ENCODE data around the gene ERICH3.

ERICH3 gene

DNA sequence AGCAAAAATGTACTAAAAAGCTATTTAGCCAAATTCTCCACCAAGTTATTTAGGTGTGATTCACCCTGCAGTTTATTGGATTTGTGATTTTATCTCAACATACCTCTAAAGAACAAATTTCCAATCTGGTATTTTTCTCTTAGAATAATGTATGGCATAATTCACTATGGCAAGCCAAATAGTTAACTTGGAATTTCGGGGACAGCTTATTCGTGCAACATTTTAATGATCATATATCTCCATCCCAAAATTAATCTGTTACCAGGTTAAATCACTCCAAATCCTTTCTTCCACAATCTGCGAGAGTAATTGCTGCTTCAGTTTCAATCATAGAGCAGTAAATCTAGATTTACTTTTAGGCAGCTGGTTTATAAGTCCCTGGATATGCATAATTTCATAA is 53.4 kb downstream of the ERICH3 start:
- TF ChIP-seq MYC (IDR thresholded peaks at IDR 0.05; ENCODE audit: low read depth, low read length) (no peak), POLR2A (IDR thresholded peaks at IDR 0.05; ENCODE audit: extremely low read depth, insufficient read length) (no peak)
- TF ChIP-seq, protein P1, sequence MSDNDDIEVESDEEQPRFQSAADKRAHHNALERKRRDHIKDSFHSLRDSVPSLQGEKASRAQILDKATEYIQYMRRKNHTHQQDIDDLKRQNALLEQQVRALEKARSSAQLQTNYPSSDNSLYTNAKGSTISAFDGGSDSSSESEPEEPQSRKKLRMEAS (IDR thresholded peaks at IDR 0.05; ENCODE audit: low read depth, low read length) = no peak
- TF ChIP-seq, protein P2, sequence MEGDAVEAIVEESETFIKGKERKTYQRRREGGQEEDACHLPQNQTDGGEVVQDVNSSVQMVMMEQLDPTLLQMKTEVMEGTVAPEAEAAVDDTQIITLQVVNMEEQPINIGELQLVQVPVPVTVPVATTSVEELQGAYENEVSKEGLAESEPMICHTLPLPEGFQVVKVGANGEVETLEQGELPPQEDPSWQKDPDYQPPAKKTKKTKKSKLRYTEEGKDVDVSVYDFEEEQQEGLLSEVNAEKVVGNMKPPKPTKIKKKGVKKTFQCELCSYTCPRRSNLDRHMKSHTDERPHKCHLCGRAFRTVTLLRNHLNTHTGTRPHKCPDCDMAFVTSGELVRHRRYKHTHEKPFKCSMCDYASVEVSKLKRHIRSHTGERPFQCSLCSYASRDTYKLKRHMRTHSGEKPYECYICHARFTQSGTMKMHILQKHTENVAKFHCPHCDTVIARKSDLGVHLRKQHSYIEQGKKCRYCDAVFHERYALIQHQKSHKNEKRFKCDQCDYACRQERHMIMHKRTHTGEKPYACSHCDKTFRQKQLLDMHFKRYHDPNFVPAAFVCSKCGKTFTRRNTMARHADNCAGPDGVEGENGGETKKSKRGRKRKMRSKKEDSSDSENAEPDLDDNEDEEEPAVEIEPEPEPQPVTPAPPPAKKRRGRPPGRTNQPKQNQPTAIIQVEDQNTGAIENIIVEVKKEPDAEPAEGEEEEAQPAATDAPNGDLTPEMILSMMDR (IDR thresholded peaks at IDR 0.05; ENCODE audit: low read depth, low read length) = no peak
- no peak for DNase-seq (ENCODE audit: low read depth)
- H3K4me3 ChIP-seq (ENCODE audit: low read depth, low read length) = no peak overlapping the region

DNA sequence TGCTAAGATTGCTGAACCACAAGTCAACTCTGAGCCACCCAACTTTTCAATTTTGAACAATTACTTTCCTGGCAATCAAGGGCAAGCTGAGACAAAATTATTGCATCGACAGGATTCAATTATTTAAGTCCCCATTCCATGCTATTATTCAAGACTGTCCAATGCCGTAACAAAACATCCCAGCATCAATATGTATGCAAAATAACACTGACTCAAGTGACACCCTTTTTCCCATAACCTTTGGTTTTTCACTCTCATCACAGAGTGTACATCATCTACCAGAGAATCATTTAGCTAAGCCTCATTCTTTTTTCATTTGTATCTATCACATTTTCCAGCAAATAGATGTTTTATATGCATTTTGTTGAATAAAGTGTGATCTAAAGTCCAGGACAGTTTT is 54.6 kb downstream of the ERICH3 start:
- TF ChIP-seq, protein P1 (IDR thresholded peaks at IDR 0.05; ENCODE audit: low read depth, low read length) = no peak
- TF ChIP-seq, protein P2 (IDR thresholded peaks at IDR 0.05; ENCODE audit: low read depth, low read length) = no peak
- TF ChIP-seq POLR2A (IDR thresholded peaks at IDR 0.05; ENCODE audit: extremely low read depth, insufficient read length) (no peak), MYC (IDR thresholded peaks at IDR 0.05; ENCODE audit: low read depth, low read length) (no peak)
- no peak for DNase-seq (ENCODE audit: low read depth)
- no peak overlapping the region for H3K4me3 ChIP-seq (ENCODE audit: low read depth, low read length)

DNA sequence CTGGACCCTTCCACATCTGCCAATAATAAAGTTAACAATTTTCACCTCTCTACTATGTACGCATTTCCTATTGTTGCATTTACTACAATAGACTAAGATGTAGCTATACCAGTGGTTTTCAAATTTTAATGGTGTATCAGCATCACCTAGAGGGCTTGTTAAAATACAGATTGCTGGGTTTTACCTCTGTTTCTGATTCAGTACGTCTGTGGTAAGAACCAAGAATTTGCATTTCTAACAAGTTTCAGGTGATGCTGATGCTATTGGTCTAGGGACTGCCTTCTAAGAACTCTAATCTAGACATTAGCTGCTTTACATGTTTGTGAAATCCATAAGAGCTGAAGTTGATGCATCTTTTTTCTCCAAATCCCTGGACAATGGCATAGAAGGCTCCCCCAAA is 59.7 kb downstream of the ERICH3 start:
- TF ChIP-seq, protein P2 (IDR thresholded peaks at IDR 0.05; ENCODE audit: low read depth, low read length) = no peak
- TF ChIP-seq, protein P1 (IDR thresholded peaks at IDR 0.05; ENCODE audit: low read depth, low read length) = no peak
- DNase-seq (ENCODE audit: low read depth) = no peak

DNA sequence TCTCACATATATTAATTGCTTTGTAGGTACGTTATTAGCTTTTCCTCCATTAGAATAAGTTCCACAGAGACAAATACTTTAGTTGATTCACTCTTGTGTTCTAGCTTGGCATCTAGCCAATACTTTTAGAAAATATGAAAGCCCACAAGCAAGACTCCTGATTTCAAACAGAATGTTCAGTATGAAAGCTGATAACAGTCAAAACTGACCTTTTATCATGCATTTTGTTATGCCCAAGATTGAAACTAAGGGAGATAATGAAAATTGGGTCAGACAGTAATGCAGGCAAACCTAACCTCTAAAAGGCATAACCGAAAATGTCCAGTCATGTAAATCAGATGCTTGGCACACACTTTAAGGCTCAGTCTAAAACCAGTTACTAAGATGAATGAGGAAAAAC is 61.7 kb downstream of the ERICH3 start:
- DNase-seq (ENCODE audit: low read depth) = no peak
- no peak overlapping the region for H3K4me3 ChIP-seq (ENCODE audit: low read depth, low read length)
- TF ChIP-seq, protein P2 (IDR thresholded peaks at IDR 0.05; ENCODE audit: low read depth, low read length) = no peak
- TF ChIP-seq MYC (IDR thresholded peaks at IDR 0.05; ENCODE audit: low read depth, low read length) = no peak
- no peak for TF ChIP-seq POLR2A (IDR thresholded peaks at IDR 0.05; ENCODE audit: extremely low read depth, insufficient read length)
- TF ChIP-seq, protein P1 (IDR thresholded peaks at IDR 0.05; ENCODE audit: low read depth, low read length) = no peak

More for the DNA sequence above, 59.7 kb downstream of the ERICH3 start:
- no peak overlapping the region for H3K4me3 ChIP-seq (ENCODE audit: low read depth, low read length)

DNA sequence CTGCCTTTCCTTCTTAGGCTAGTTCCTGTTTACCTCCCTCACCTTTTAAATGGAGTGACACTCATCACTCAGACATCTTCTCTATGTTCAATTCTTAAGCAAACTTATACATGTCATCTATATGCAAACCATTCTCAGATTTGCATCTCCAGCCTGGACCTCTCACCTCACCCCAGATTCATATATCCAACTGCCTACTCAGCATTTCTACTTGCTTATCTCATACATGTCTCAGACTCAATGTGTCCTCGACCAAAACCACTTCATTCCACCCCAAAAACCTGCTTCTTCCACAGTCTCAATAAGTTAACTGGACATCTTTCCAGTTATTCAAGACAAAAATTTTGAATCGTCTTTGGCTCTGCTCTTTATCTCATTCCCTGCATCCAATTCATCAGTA is 62.6 kb downstream of the ERICH3 start:
- DNase-seq (ENCODE audit: low read depth) = no peak
- TF ChIP-seq, protein P2 (IDR thresholded peaks at IDR 0.05; ENCODE audit: low read depth, low read length) = no peak
- TF ChIP-seq, protein P1 (IDR thresholded peaks at IDR 0.05; ENCODE audit: low read depth, low read length) = no peak
- TF ChIP-seq POLR2A (IDR thresholded peaks at IDR 0.05; ENCODE audit: extremely low read depth, insufficient read length) (no peak), MYC (IDR thresholded peaks at IDR 0.05; ENCODE audit: low read depth, low read length) (no peak)
- H3K4me3 ChIP-seq (ENCODE audit: low read depth, low read length) = no peak overlapping the region
